Kidney glomerular epithelial cell (primary cell): Measurements from ENCODE around the gene GSE1.

Experiments
- DNase-seq: peaks from one replicate; lab custom pipeline; 2025; lab: John Stamatoyannopoulos, UW

The GSE1 gene

GRCh38 chr16:85612801-85613603 is at the start of gene GSE1:
GSE1 (plus strand) TSS chr16:85613322; CDS start chr16:85613392, 70 bp downstream.
- DNase-seq, result peak; percentile 76

GRCh38 chr16:85563515-85564276 is 49.4 kb upstream of the GSE1 start:
- peak; percentile 56 for DNase-seq

GRCh38 chr16:85564277-85565051 is 48.7 kb upstream of the GSE1 start:
- no peak for DNase-seq

- no peak for DNase-seq
These were observed 47.8 kb upstream of the GSE1 start for GRCh38 chr16:85565340-85565739.

GRCh38 chr16:85565801-85566526 is 47.2 kb upstream of the GSE1 start:
- DNase-seq, result no peak

- no peak for DNase-seq
These were observed 46.5 kb upstream of the GSE1 start for GRCh38 chr16:85566561-85567100.

- no peak for DNase-seq
These were observed 45.8 kb upstream of the GSE1 start for GRCh38 chr16:85567101-85567866.

GRCh38 chr16:85567935-85568334 is 45.2 kb upstream of the GSE1 start:
- DNase-seq, result no peak

- no peak for DNase-seq
These were observed 44.6 kb upstream of the GSE1 start for GRCh38 chr16:85568519-85568918.

GRCh38 chr16:85569039-85569614 is 44.0 kb upstream of the GSE1 start:
- DNase-seq, result no peak

- DNase-seq, result no peak
These were observed 43.4 kb upstream of the GSE1 start for GRCh38 chr16:85569615-85570212.

- no peak for DNase-seq
These were observed 42.8 kb upstream of the GSE1 start for GRCh38 chr16:85570213-85570734.

GRCh38 chr16:85570735-85571562 is 42.2 kb upstream of the GSE1 start:
- DNase-seq, result no peak

GRCh38 chr16:85571563-85571812 is 41.6 kb upstream of the GSE1 start:
- DNase-seq, result no peak

- DNase-seq, result no peak
These were observed 41.1 kb upstream of the GSE1 start for GRCh38 chr16:85571813-85572619.

GRCh38 chr16:85573045-85573695 is 40.0 kb upstream of the GSE1 start:
- DNase-seq, result no peak
